Activated naive CD8-positive, alpha-beta T cell treated with anti-CD3 and anti-CD28 coated beads, Interleukin-2, amount 50 U/mL, for 24 hours (primary cell): ENCODE measurements around the gene PACS2.

Experiments used
- ATAC-seq: fragments of 150-1000 bp; cut with Tn5 transposase; one replicate; pipeline ENCODE4 v1.10.0; 2021
- DNase-seq: peaks from one replicate; pipeline ENCODE4 v3.0.0; 2021
- H3K27ac Mint-ChIP-seq: one replicate; pipeline ENCODE4 v1.8.0; 2021; ENCODE audit warnings: mild to moderate bottlenecking, mixed read lengths
- H3K27me3 Mint-ChIP-seq: one replicate; pipeline ENCODE4 v1.8.0; 2021; ENCODE audit warnings: mixed read lengths
- H3K36me3 Mint-ChIP-seq: one replicate; pipeline ENCODE4 v1.8.0; 2021; ENCODE audit warnings: low read depth, mixed read lengths
- H3K4me1 Mint-ChIP-seq: one replicate; pipeline ENCODE4 v1.8.0; 2021; ENCODE audit warnings: mixed read lengths
- H3K4me3 Mint-ChIP-seq: one replicate; pipeline ENCODE4 v1.8.0; 2021; ENCODE audit warnings: mild to moderate bottlenecking, moderate library complexity, mixed read lengths
- H3K9me3 Mint-ChIP-seq: one replicate; pipeline ENCODE4 v1.8.0; 2021; ENCODE audit warnings: mixed read lengths

PACS2 gene

DNA sequence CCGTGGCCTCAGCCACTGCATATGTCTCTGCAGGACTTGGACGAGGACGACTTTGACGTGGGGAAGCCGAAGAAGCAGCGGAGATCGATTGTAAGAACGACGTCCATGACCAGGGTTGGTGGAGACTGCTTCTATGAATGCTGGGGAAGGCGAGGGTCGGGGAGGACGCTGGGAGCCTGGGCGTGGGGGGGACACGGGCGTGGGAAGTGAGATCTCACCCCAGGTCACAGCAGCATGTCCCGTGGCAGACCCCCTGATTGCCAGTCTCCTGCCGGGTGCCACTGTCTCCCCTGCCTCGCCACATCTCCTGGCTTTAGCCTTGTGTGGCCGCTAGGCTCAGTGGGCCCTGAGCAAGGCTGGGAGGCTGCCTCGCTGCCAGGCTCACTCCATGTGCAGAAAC is 53.9 kb downstream of the PACS2 start:
- no peak for ATAC-seq

DNA sequence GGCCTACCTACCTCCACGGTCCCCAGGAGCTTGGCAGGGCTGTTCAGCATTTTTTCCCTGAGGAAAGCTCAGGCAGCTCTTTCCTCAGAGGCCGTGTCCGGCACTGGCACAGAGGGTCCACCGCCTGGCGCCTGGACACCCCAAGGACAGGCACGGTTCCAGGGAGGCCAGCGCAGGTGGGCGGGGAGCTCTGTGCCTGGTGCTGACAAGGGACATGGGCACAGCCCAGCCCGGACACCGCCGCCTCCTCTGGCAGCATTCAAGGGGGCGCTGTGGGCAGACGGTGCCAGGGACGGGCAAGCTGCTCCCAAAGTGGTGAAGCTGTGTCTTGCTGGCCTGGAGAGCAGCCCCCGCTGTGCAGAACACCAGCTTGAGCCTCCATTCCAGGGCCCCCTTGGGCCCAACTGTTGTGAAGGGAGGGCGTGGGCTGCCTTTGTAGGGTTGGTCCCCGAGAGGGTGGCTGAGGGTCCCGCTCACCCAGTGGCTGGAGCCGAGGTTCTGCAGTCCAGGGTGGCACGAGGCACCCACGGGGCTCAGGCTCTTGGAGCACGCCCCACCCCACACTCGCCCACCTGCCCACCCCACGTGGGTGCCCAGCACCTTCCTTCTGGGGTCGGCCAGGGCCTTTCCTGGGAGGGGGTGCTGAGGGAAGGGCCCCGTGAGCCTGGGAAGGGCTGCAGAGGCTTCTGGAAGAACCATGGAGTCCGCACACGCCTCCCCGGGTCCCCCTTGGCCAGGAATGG is 54.5 kb downstream of the PACS2 start:
- DNase-seq (no peak), ATAC-seq (no peak)
- Mint-ChIP-seq H3K4me1 (peaks cover 8% of the 10 kb centered on the region), H3K27ac (no peak overlapping the region), H3K27me3 (no peaks in the 10 kb centered on the region), H3K4me3 (no peak overlapping the region), H3K9me3 (no peaks in the 10 kb centered on the region), H3K36me3 (no peaks in the 10 kb centered on the region)

More for the DNA sequence above, 53.9 kb downstream of the PACS2 start:
- no peaks in the 10 kb centered on the region for H3K36me3 Mint-ChIP-seq
- no peak overlapping the region for H3K27ac Mint-ChIP-seq
- H3K4me1 Mint-ChIP-seq: peaks cover 14% of the 10 kb centered on the region
- no peaks in the 10 kb centered on the region for H3K27me3 Mint-ChIP-seq
- DNase-seq: no peak
- H3K9me3 Mint-ChIP-seq: no peaks in the 10 kb centered on the region
- no peak overlapping the region for H3K4me3 Mint-ChIP-seq

GRCh38 chr14:105369653-105370040 is 55.1 kb downstream of the PACS2 start:
- Mint-ChIP-seq H3K4me3 (no peak overlapping the region), H3K27me3 (no peaks in the 10 kb centered on the region), H3K9me3 (no peaks in the 10 kb centered on the region), H3K27ac (no peak overlapping the region), H3K36me3 (no peaks in the 10 kb centered on the region), H3K4me1 (peaks cover 5% of the 10 kb centered on the region)
- DNase-seq: no peak
- ATAC-seq: no peak

- Mint-ChIP-seq H3K27ac (no peak overlapping the region), H3K4me3 (no peak overlapping the region), H3K36me3 (no peaks in the 10 kb centered on the region), H3K27me3 (no peaks in the 10 kb centered on the region), H3K9me3 (no peaks in the 10 kb centered on the region), H3K4me1 (peaks cover 15% of the 10 kb centered on the region)
- DNase-seq (no peak), ATAC-seq (no peak)
Observed at GRCh38 chr14:105374389-105374788, 59.8 kb downstream of the PACS2 start.

GRCh38 chr14:105375635-105376057 is 61.1 kb downstream of the PACS2 start:
- Mint-ChIP-seq H3K4me3 (peak overlapping the region; percentile 19), H3K4me1 (peaks cover 15% of the 10 kb centered on the region), H3K36me3 (no peaks in the 10 kb centered on the region), H3K27ac (peak overlapping the region; percentile 77), H3K9me3 (no peaks in the 10 kb centered on the region), H3K27me3 (no peaks in the 10 kb centered on the region)
- ATAC-seq (peak; percentile 82), DNase-seq (peak; percentile 66)

DNA sequence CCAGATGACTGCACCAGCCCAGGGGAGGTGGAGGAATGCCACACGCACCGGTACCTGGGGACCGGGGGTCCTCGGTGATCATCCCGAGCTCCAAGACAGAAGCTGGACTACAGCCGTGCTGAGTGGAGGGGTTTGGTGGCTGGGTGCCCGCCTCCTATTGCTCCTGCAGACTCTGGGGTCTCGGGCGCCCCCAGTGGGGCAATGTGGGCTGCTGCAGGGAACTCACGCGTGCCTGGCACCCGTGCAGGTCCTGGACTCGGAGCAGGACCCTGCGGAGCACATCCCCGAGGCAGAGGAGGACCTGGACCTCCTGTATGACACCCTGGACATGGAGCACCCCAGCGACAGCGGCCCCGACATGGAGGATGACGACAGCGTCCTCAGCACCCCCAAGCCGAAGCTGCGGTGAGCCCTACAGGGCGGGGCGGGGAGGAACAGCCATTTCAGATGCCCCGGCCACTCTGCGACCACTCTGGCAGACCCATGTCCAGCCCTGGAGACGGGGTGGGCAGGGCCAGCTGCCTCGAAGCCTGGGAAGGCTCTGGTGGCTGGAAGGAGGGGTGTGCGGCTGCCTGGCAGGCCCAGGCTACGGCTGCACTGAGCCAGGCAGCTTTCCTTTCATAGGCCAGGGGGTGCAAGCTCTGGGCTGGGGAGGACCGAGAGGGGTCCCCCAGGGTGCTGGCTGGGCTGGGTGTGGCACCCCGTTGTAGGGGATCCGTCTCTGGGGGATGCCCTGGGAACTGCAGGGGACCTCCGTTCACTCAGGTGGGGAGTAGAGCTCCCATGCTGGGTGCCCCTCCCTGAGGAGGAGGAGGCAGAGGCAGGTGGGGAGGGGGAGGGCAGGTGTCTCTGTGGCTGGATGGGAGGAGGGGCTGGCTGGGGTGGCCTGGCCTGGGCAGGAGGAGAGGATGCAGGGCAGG is 62.2 kb downstream of the PACS2 start:
- no peak overlapping the region for H3K27ac Mint-ChIP-seq

GRCh38 chr14:105377555-105378182 is 63.1 kb downstream of the PACS2 start:
- H3K9me3 Mint-ChIP-seq: no peaks in the 10 kb centered on the region
- H3K27ac Mint-ChIP-seq: no peak overlapping the region
- DNase-seq (no peak), ATAC-seq (no peak)
- H3K27me3 Mint-ChIP-seq: no peaks in the 10 kb centered on the region
- H3K4me1 Mint-ChIP-seq: peaks cover 15% of the 10 kb centered on the region
- H3K4me3 Mint-ChIP-seq: no peak overlapping the region
- no peaks in the 10 kb centered on the region for H3K36me3 Mint-ChIP-seq

More for the DNA sequence above, 62.2 kb downstream of the PACS2 start:
- Mint-ChIP-seq H3K9me3 (no peaks in the 10 kb centered on the region), H3K4me3 (no peak overlapping the region), H3K36me3 (no peaks in the 10 kb centered on the region), H3K27me3 (no peaks in the 10 kb centered on the region), H3K4me1 (peaks cover 15% of the 10 kb centered on the region)
- DNase-seq (no peak), ATAC-seq (no peak)

GRCh38 chr14:105378199-105378598 is 63.7 kb downstream of the PACS2 start:
- Mint-ChIP-seq H3K27me3 (no peaks in the 10 kb centered on the region), H3K27ac (no peak overlapping the region), H3K4me3 (no peak overlapping the region), H3K36me3 (no peaks in the 10 kb centered on the region), H3K4me1 (peaks cover 15% of the 10 kb centered on the region), H3K9me3 (no peaks in the 10 kb centered on the region)
- ATAC-seq (no peak), DNase-seq (no peak)

GRCh38 chr14:105378873-105379685 is 64.5 kb downstream of the PACS2 start:
- no peak for ATAC-seq
- Mint-ChIP-seq H3K4me3 (no peak overlapping the region), H3K27me3 (no peaks in the 10 kb centered on the region), H3K4me1 (peaks cover 15% of the 10 kb centered on the region), H3K9me3 (no peaks in the 10 kb centered on the region), H3K36me3 (no peaks in the 10 kb centered on the region), H3K27ac (no peak overlapping the region)
- DNase-seq: no peak

- Mint-ChIP-seq H3K27ac (no peak overlapping the region), H3K9me3 (no peaks in the 10 kb centered on the region), H3K4me1 (peaks cover 15% of the 10 kb centered on the region), H3K4me3 (no peak overlapping the region), H3K36me3 (no peaks in the 10 kb centered on the region), H3K27me3 (no peaks in the 10 kb centered on the region)
- DNase-seq (no peak), ATAC-seq (no peak)
Observed at GRCh38 chr14:105379946-105380345, 65.4 kb downstream of the PACS2 start.

- Mint-ChIP-seq H3K4me3 (no peak overlapping the region), H3K36me3 (no peaks in the 10 kb centered on the region), H3K27me3 (no peaks in the 10 kb centered on the region), H3K27ac (no peak overlapping the region), H3K4me1 (peaks cover 8% of the 10 kb centered on the region), H3K9me3 (no peaks in the 10 kb centered on the region)
- ATAC-seq (no peak), DNase-seq (no peak)
Observed at GRCh38 chr14:105380756-105381155, 66.2 kb downstream of the PACS2 start.

DNA sequence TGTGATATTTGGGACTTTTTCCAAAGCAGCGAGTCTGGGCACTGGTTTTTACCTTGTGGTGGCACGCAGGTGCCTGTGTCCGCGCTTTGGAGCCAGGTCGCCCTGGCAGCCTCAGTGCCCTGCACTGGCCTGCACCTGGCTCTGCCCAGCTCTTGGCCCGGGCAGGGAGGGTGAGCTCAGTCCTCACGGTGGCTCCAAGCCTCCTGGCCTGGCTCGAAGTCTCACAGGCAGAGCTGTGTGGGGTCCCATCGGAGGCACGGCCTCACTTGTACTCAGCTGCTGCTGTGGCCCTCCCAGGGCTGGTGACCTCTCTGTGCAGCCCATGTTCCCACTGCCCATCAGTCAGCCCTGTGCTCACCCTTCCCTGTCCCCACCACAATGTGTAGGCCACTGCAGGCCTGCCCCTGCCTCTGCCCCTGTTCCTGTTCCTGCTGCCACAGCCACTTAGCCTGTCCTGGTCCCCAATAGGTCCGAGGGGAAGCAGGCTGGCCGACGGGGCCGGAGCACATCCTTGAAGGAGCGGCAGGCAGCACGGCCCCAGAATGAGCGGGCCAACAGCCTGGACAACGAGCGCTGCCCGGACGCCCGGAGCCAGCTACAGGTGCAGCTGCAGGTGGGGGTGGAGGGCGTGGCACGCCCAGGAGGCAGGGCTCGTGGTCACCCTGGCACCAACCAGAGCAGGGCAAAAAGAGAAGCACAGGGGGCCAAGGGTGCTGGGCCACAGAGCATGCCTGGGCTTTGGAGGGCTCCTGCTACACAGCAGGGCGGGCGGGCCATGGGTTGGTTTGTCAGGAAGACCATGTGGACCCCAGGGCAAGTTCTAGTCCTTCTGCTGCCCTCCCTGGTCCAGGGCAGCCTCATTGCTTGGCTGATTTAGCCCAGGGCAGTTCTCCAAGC is 67.1 kb downstream of the PACS2 start:
- no peaks in the 10 kb centered on the region for H3K9me3 Mint-ChIP-seq
- H3K4me1 Mint-ChIP-seq: peaks cover 2% of the 10 kb centered on the region
- no peaks in the 10 kb centered on the region for H3K36me3 Mint-ChIP-seq
- no peaks in the 10 kb centered on the region for H3K27me3 Mint-ChIP-seq
- DNase-seq (no peak), ATAC-seq (no peak)
- H3K4me3 Mint-ChIP-seq: no peak overlapping the region
- no peak overlapping the region for H3K27ac Mint-ChIP-seq

DNA sequence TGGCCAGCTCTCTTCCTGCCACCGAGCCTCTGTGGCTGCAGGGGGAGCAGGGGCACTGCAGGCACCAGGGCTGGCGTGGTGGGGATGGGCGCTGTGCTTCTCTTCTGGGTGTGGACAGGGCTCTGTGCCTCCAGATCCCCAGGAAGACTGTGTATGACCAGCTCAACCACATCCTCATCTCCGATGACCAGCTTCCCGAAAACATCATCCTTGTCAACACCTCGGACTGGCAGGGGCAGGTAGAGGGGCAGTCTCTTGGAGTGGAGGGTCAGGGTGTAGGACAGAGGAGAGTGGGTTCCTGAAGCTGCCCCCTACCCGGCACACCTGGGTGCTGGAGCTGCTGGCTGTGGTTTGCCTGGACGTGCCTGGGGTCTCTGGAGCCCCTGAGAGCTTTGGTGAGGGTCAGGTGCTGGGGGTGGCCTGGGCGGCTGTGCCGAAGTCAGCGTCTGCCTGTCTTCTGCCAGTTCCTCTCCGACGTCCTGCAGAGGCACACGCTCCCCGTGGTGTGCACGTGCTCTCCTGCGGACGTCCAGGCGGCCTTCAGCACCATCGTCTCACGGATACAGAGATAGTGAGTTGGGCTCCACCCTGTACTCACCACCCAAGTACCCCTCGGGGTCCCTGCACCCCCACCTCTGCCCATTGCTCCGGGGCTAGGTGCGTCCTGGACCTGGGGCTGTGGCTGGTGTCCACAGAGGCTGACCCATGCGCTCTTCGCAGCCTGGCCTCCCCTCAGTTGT is 68.0 kb downstream of the PACS2 start:
- no peak for ATAC-seq
- Mint-ChIP-seq H3K27me3 (no peaks in the 10 kb centered on the region), H3K4me3 (no peak overlapping the region), H3K9me3 (no peaks in the 10 kb centered on the region), H3K36me3 (no peaks in the 10 kb centered on the region), H3K27ac (no peak overlapping the region), H3K4me1 (peaks cover 2% of the 10 kb centered on the region)
- DNase-seq: no peak
